Stimulated activated effector memory CD8-positive, alpha-beta T cell treated with anti-CD3 and anti-CD28 coated beads, Interleukin-12 subunit alpha, Interleukin-12 subunit beta, amount 100 ng/mL, for 72 hours (primary cell): ENCODE results near the gene PSMD11.
"Not testable (repeated sequence)": the region's sequence is repeated elsewhere in the genome, so short reads cannot be mapped to it uniquely, and the experiment has no call there.

ENCODE experiments used
- ATAC-seq: fragments of 150-1000 bp; cut with Tn5 transposase; 2 replicates; pipeline ENCODE4 v1.10.0; 2021
- DNase-seq, 2 donors: peaks; one replicate each; pipeline ENCODE4 v3.0.0; 2021 to 2022; ENCODE audit warnings: low spot score in 2 of 2
- H3K27ac Mint-ChIP-seq: one replicate; pipeline ENCODE4 v1.8.0; 2022; ENCODE audit warnings: mild to moderate bottlenecking, mixed read lengths
- H3K36me3 Mint-ChIP-seq: one replicate; pipeline ENCODE4 v1.8.0; 2022; ENCODE audit warnings: mild to moderate bottlenecking, mixed read lengths
- H3K4me1 Mint-ChIP-seq: one replicate; pipeline ENCODE4 v1.8.0; 2022; ENCODE audit warnings: mixed read lengths
- H3K4me3 Mint-ChIP-seq: one replicate; pipeline ENCODE4 v1.8.0; 2022; ENCODE audit warnings: mild to moderate bottlenecking, mixed read lengths
- H3K9me3 Mint-ChIP-seq: one replicate; pipeline ENCODE4 v1.8.0; 2022; ENCODE audit warnings: mixed read lengths

Gene PSMD11

DNA sequence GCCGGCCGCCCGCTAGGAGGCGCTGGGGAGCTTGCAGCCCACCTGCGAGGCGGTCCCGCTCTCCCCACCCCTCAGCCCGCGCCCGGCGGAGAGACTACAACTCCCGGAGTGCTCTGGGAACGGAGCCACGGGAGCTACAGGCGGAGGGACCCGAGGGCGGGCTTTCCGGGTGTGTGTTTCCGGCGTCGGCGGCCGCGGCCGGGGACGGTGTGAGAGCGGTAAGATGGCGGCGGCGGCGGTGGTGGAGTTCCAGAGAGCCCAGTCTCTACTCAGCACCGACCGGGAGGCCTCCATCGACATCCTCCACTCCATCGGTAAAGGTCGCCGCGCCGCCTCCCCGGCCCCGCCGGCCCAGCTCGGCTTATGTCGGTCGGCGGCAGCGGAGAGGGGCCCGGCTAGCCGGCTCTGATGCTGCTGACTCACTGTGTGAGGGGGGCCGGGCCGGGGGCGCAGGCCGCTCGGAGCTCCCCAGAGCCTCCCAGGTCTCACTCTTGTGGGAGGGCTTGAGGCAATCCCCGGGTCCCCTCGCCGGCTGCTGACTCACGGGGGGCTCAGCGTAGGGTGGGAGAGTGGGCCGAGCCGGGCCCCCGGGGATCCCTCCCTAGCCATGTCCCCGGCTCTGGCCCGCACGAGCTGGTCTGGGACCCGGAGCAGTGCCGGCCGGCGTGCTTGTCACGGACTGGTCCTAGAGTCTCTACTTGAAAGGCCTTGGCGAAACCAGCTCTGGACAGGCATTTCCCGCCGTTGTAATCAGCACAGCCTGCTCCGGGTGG lies at the start of gene PSMD11:
PSMD11 (plus strand) TSS at position 210 of the 773 bp plus-strand sequence; CDS start at position 224, 14 bp downstream.
- Mint-ChIP-seq H3K4me1 (peaks cover 36% of the 10 kb centered on the region), H3K36me3 (peaks cover 47% of the 10 kb centered on the region), H3K27ac (peak within 1 kb of the TSS; percentile 87), H3K4me3 (peak within 1 kb of the TSS; percentile 75), H3K9me3 (no peaks in the 10 kb centered on the region)
- DNase-seq (peak; percentile 99), ATAC-seq (peak; percentile 96)

DNA sequence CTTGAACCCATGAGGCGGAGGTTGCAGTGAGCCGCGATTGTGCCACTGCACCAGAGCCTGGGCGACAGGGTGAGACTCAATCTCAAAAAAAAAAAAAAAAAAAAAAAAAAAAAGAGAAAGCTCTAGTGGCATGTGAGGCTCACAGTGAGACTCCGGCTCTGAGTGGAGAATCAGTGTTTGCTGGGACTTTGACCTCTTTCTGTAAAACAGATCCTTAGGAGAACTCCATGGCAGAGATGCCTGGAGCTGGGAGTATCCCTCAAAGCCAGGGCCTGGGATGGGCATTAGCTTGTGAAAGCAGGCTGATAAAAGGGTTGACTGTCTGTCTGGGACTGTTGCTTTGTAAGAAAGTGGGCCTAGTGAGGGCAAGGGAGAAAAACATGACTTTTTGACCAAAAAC lies 48.0 kb upstream of the PSMD11 start:
- ATAC-seq (no peak), DNase-seq (no peak)
- peaks cover 28% of the 10 kb centered on the region for H3K36me3 Mint-ChIP-seq
- peak overlapping the region; percentile 30 for H3K27ac Mint-ChIP-seq
- peaks cover 9% of the 10 kb centered on the region for H3K4me1 Mint-ChIP-seq
- H3K4me3 Mint-ChIP-seq, result no peak overlapping the region
- no peaks in the 10 kb centered on the region for H3K9me3 Mint-ChIP-seq

DNA sequence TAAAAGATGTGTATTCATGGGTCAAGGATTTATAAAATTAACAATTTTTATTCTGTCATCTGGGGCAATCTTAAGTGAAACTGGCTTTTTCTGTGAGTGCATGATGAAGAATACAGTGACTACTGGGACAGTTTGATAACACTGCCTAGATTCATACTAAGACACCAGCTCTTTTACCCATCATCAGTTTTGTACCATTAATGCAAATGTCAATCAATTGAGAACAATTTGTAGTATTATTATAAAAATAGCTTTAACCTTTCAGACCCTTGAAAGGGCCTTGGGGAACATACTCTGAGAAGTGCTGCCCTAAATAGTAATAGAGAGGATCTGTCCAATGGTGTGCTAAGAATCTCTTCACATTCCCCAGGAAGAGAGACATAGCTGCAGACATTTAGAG lies 45.4 kb upstream of the PSMD11 start:
- Mint-ChIP-seq H3K27ac (peak overlapping the region; percentile 83), H3K4me3 (no peak overlapping the region), H3K9me3 (no peaks in the 10 kb centered on the region), H3K4me1 (peaks cover 14% of the 10 kb centered on the region), H3K36me3 (peaks cover 24% of the 10 kb centered on the region)
- DNase-seq, result no peak
- no peak for ATAC-seq

DNA sequence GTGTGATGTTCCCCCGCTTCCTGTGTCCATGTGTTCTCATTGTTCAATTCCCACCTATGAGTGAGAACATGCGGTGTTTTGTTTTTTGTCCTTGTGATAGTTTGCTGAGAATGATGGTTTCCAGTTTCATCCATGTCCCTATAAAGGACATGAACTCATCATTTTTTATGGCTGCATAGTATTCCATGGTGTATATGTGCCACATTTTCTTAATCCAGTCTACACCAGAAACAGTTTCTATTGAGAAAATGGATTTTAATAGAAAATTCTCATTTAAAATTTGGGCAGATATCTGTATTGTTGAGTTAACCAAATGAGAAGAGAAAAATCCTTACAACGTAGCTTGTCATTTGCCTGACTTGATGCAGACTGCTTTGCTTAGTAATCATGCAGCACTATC lies 34.2 kb upstream of the PSMD11 start:
- H3K9me3 Mint-ChIP-seq, H3K4me3 Mint-ChIP-seq, ATAC-seq, DNase-seq, H3K4me1 Mint-ChIP-seq, H3K27ac Mint-ChIP-seq: not testable (repeated sequence)
- H3K36me3 Mint-ChIP-seq, result peaks cover 22% of the 10 kb centered on the region

DNA sequence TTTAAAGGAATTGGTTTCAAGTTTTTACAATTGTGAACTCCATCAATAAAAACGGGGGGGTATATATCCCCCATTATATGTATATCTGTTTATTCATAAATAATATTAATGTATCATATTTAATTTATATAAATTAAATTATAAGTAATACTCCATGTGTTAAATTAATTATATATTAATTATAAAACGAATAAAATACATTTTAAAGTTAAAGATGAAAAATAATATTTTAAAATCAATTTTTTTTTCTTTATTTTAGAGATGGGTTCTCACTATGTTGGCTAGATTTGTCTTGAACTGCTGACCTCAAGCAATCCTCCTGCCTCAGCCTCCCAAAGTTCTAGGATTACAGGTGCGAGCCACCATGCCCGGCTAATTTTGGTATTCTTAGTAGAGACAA lies 17.4 kb upstream of the PSMD11 start:
- Mint-ChIP-seq H3K27ac (no peak overlapping the region), H3K36me3 (no peaks in the 10 kb centered on the region), H3K4me3 (no peak overlapping the region), H3K9me3 (peaks cover 6% of the 10 kb centered on the region), H3K4me1 (no peaks in the 10 kb centered on the region)
- ATAC-seq, result no peak
- DNase-seq, result no peak

DNA sequence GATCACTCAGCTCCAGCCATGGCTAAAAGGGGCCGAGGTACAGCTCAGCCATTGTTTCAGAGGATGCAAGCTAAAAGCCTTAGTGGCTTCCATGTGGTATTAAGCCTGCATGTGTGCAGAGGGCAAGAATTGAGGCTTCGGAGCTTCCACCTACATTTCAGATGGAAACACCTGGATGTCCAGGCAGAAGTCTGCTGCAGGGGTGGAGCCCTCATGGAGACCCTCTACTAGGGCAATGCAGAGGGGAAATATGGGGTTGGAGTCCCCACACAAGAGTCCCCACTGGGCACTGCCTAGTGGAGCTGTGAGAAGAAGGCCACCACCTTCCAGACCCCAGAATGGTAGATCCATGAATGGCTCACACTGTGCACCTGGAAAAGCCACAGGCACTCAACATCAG lies 14.7 kb upstream of the PSMD11 start:
- no peak for ATAC-seq
- DNase-seq, result no peak
- no peaks in the 10 kb centered on the region for H3K4me1 Mint-ChIP-seq
- H3K27ac Mint-ChIP-seq, result no peak overlapping the region
- H3K36me3 Mint-ChIP-seq, result no peaks in the 10 kb centered on the region
- H3K4me3 Mint-ChIP-seq, result no peak overlapping the region
- H3K9me3 Mint-ChIP-seq, result peaks cover 6% of the 10 kb centered on the region

DNA sequence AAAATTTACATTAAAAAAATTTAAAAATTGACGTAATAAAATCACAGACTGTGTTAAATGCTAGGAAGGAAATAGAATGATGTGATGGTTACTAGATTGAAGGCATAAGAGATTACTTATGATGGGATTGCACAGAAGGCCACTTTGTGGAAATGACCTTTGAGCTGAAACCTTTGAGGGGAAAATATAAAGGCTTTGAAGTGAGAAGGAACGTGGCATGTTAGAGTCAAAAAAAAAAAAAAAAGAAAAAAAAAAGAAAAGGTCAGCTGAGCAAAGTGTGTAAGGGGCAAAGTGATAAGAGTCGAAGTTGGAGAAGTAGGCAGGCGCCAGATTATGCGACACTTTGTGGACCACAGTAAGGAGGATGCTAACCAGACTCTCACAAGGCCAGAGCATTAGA lies 3.6 kb upstream of the PSMD11 start:
- no peaks in the 10 kb centered on the region for H3K9me3 Mint-ChIP-seq
- peaks cover 19% of the 10 kb centered on the region for H3K4me1 Mint-ChIP-seq
- DNase-seq (no peak), ATAC-seq (no peak)
- H3K36me3 Mint-ChIP-seq, result peaks cover 12% of the 10 kb centered on the region
- no peak overlapping the region for H3K4me3 Mint-ChIP-seq
- no peak overlapping the region for H3K27ac Mint-ChIP-seq

DNA sequence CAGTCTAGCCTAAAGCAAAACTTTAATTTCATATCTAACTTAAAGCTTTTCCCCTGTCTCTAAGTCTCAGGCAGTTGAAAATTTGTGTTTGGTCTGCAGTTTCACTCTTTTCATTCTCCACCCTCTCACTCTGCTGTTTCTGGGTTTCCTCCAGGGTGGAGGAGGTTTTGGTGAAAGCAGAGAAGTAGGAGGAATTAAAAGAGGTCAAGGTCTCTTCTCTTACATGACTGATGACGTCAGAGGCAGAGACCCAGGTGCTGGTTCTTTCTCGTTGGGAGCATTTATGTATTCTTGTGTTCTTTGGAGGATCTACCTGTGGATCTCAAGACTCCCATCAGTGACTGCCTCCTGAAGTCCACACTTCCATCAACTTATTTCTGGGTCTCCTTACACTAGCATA lies 2.4 kb upstream of the PSMD11 start:
- ATAC-seq (no peak), DNase-seq (no peak)
- H3K9me3 Mint-ChIP-seq, result no peaks in the 10 kb centered on the region
- peaks cover 29% of the 10 kb centered on the region for H3K4me1 Mint-ChIP-seq
- no peak overlapping the region for H3K4me3 Mint-ChIP-seq
- H3K27ac Mint-ChIP-seq, result no peak overlapping the region
- H3K36me3 Mint-ChIP-seq, result peaks cover 21% of the 10 kb centered on the region

DNA sequence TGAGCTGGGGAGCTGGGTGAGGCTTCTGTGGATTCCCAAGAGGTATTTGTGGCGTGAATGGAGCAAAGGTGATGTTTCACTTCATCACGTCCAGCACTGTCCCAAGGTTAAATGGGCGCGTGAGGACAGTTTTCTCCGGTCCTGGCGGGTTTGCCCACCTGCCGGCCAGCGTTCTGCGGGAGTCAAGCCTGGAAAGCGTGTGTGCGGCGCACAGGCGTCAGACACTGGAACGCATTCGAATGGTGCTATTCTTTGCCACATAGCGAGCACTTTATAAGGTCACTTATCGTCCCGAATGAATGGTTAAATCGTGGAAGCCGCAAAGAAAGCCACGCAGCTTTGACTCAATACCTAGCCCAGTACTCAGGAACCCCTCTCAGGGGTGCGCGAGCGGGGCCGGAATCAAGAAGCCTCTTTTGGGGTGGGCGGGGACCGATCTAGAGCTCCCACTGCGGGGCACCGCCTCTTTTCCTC lies 446 bp upstream of the PSMD11 start:
- Mint-ChIP-seq H3K36me3 (peaks cover 41% of the 10 kb centered on the region), H3K4me3 (peak overlapping the region; percentile 75), H3K4me1 (peaks cover 36% of the 10 kb centered on the region), H3K27ac (peak overlapping the region; percentile 87), H3K9me3 (no peaks in the 10 kb centered on the region)
- ATAC-seq (no peak), DNase-seq (no peak)

DNA sequence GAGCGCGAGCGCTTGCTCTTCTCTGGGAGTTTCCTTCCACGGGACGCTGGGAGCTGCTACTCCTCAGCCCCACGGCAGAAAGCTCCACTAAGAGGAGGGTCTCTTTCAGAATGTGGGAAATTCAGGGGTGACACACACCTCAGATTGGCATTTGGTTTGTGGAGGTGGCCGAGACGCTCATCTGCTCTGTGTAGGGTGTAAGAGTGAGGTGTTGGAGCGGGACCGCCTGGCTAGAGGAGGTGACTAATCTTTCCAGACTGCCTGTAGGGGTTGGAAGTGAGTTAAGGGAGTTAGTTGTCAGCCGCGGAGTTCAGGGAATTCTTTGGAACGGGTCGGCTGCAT lies 735 bp downstream of the PSMD11 start:
- Mint-ChIP-seq H3K27ac (peak overlapping the region; percentile 87), H3K4me3 (peak overlapping the region; percentile 75), H3K9me3 (no peaks in the 10 kb centered on the region), H3K4me1 (peaks cover 36% of the 10 kb centered on the region), H3K36me3 (peaks cover 53% of the 10 kb centered on the region)
- DNase-seq, result no peak
- ATAC-seq, result peak; percentile 53

DNA sequence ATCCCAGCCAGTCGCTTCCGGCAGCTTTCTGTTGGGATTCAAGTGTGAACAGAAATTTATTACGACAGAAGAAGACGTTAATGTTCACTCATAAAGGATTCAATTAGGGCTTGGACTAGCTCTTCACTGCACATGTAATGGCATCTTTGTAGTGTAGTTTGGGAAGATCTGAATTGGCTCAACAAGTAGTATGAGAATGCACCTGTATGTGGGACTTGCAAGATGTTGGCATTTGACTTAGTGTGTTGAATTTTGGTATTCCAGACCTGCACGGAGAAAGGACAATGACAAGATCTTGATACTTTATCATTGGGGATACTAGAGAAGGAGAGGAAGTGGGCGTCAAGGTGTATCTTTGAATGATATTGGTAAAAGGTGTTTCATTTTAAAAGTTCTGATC lies 1.2 kb downstream of the PSMD11 start:
- H3K36me3 Mint-ChIP-seq, result peaks cover 57% of the 10 kb centered on the region

DNA sequence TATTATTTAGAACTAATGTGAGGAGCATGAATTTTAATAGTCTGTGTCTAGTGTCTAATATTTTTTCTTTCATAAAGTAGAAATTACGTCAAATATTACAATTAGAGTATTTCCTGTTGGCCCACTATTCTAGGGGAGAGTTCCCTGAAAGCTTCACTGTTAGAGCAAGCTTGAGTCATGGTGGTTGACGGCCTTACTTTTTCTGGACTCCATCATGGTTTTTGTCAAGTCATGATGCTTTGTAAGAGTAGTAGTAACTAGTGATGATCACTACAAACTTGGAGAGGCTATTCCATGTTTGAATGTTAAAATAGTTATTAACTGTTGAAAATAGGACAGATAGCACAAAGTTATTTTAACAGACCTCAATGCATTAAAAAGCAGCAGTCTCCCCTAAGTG lies 1.7 kb downstream of the PSMD11 start:
- H3K27ac Mint-ChIP-seq, result peak overlapping the region; percentile 87
- H3K4me3 Mint-ChIP-seq, result peak overlapping the region; percentile 75
- peaks cover 40% of the 10 kb centered on the region for H3K4me1 Mint-ChIP-seq
- peaks cover 62% of the 10 kb centered on the region for H3K36me3 Mint-ChIP-seq
- DNase-seq (no peak), ATAC-seq (peak; percentile 25)
- no peaks in the 10 kb centered on the region for H3K9me3 Mint-ChIP-seq

More for the DNA sequence above, 1.2 kb downstream of the PSMD11 start:
- Mint-ChIP-seq H3K27ac (peak overlapping the region; percentile 87), H3K4me3 (peak overlapping the region; percentile 75), H3K4me1 (peaks cover 38% of the 10 kb centered on the region), H3K9me3 (no peaks in the 10 kb centered on the region)
- ATAC-seq, result no peak
- DNase-seq, result peak in 1 of 2 donors; percentile 53

DNA sequence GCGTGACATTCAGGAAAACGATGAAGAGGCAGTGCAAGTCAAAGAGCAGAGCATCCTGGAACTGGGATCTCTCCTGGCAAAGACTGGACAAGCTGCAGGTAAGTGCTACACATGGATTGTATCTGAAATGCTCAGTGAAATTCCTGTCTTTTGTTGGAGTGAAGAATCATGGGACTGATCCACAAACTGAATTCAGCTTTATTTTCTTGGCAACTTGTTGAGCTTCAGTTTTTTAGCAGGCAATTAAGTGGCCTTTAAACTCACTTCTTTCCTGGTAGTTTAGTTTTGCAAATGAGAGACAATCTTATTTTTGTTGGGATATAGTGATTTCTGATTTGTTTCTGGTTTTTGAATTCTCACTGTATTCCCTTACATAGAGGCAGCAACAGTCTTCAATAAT lies 2.6 kb downstream of the PSMD11 start:
- DNase-seq, result no peak
- Mint-ChIP-seq H3K27ac (peak overlapping the region; percentile 87), H3K36me3 (peaks cover 72% of the 10 kb centered on the region), H3K4me1 (peaks cover 36% of the 10 kb centered on the region), H3K9me3 (no peaks in the 10 kb centered on the region), H3K4me3 (peak overlapping the region; percentile 75)
- ATAC-seq, result no peak

DNA sequence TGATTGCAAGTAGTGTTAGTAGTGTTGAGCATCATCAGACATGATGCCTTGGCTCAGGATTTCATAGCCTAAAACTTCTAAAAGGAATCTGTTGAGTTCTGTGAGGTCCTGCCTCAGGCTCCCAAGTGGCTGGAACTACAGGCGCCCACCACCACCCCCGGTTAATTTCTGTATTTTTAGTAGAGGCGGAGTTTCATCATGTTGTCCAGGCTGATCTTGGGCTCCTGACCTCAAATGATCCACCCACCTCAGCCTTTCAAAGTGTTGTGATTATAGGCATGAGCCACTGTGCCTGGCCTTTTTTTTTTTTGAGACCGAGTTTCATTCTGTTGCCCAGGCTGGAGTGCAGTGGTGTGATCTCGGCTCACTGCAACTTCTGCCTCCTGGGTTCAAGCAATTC lies 5.7 kb downstream of the PSMD11 start:
- H3K27ac Mint-ChIP-seq, result peak overlapping the region; percentile 57
- H3K4me3 Mint-ChIP-seq, result no peak overlapping the region
- no peaks in the 10 kb centered on the region for H3K9me3 Mint-ChIP-seq
- no peak for DNase-seq
- ATAC-seq, result no peak
- peaks cover 94% of the 10 kb centered on the region for H3K36me3 Mint-ChIP-seq
- peaks cover 37% of the 10 kb centered on the region for H3K4me1 Mint-ChIP-seq

DNA sequence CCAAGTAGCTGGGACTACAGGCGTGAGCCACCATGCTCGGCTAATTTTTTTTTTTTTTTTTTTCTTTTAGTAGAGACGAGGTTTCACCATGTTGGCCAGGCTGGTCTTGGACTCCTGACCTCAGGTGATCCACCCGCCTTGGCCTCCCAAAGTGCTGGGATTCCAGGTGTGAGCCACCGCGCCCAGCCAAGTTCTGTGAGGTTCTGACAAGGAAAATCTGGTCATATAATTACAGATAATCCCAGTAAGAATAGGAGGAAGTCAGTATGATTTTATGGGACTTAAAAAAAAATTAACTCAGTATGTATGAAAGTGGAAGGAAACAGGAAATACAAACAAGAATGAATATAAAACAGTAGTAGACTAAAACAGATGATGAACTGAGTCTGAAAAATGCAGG lies 6.1 kb downstream of the PSMD11 start:
- Mint-ChIP-seq H3K36me3 (peaks cover 94% of the 10 kb centered on the region), H3K27ac (peak overlapping the region; percentile 74), H3K4me1 (peaks cover 36% of the 10 kb centered on the region)
- not testable (repeated sequence) for DNase-seq, H3K4me3 Mint-ChIP-seq, H3K9me3 Mint-ChIP-seq, ATAC-seq

DNA sequence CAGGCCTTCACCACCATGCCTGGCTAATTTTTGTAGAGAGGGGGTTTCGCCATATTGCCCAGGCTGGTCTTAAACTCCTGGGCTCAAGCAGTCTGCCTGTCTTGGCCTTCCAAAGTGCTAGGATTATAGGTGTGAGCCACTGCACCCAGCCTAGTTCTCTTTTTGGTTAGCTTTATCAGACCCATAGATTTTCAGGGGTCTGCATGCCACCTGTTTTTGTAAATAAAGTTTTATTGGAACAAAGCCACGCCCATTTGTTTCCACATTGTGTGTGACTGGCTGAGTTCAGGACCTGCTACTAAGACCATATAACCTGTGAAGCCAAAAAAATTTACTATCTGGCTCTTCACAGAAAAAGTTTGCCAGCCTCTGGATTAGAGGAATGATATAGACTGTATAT lies 7.6 kb downstream of the PSMD11 start:
- peak overlapping the region; percentile 75 for H3K27ac Mint-ChIP-seq

More for the DNA sequence above, 7.6 kb downstream of the PSMD11 start:
- Mint-ChIP-seq H3K9me3 (no peaks in the 10 kb centered on the region), H3K36me3 (peaks cover 100% of the 10 kb centered on the region), H3K4me3 (no peak overlapping the region), H3K4me1 (peaks cover 23% of the 10 kb centered on the region)
- DNase-seq, result no peak
- ATAC-seq, result no peak
